Activated CD8-positive, alpha-beta T cell treated with anti-CD3 and anti-CD28 coated beads, Interleukin-2, amount 10 ng/mL, durations not matched to agents 7 days and 5 days (primary cell): ENCODE data around the gene PLCL1. TPM values are rescaled to one million over a fixed set of nuclear protein-coding genes. Genes with fewer than 3 reads are reported as not detected.

Source experiments
- ATAC-seq: fragments of 150-1000 bp; cut with Tn5 transposase; one replicate; pipeline ENCODE4 v1.10.0; 2021; ENCODE audit warnings: moderate library complexity
- CTCF ChIA-PET: fragments of 350-600 bp; sonication (Branson Sonifier 250); formaldehyde crosslinking; loops from one replicate; lab custom pipeline; 2021; ENCODE audit warnings: antibody characterized with exemption; lab: Charles Lee
- POLR2A ChIA-PET: fragments of 350-600 bp; sonication (Branson Sonifier 250); formaldehyde crosslinking; loops from one replicate; lab custom pipeline; 2021; ENCODE audit warnings: antibody characterized with exemption; lab: Charles Lee
- DNase-seq: peaks from one replicate; pipeline ENCODE4 v3.0.0-alpha.2; 2020
- H3K27ac Mint-ChIP-seq: one replicate; pipeline ENCODE4 v1.8.0; 2021; ENCODE audit warnings: mild to moderate bottlenecking, mixed read lengths
- H3K27me3 Mint-ChIP-seq: one replicate; pipeline ENCODE4 v1.8.0; 2021; ENCODE audit warnings: low read depth, mixed read lengths
- H3K36me3 Mint-ChIP-seq: one replicate; pipeline ENCODE4 v1.8.0; 2021; ENCODE audit warnings: low read depth, mixed read lengths
- H3K4me1 Mint-ChIP-seq: one replicate; pipeline ENCODE4 v1.8.0; 2021; ENCODE audit warnings: low read depth, mixed read lengths
- H3K4me3 Mint-ChIP-seq: one replicate; pipeline ENCODE4 v1.8.0; 2021; ENCODE audit warnings: mild to moderate bottlenecking, mixed read lengths
- H3K9me3 Mint-ChIP-seq: one replicate; pipeline ENCODE4 v1.8.0; 2022; ENCODE audit warnings: mixed read lengths; ENCODE audit not compliant: insufficient read depth
- total RNA-seq, 2 experiments: library from RNA; stranded (reverse); gene quantifications; one replicate each; pipeline ENCODE4 v1.2.3, GENCODE V29; 2021

The PLCL1 gene
- total RNA-seq, 2 experiments from 2014 or later: 0.08 to 0.18 TPM

GRCh38 chr2:197972061-197972460 lies 167.7 kb downstream of the PLCL1 start:
- H3K4me1 Mint-ChIP-seq: no peaks in the 10 kb centered on the region
- POLR2A ChIA-PET: no interaction called here
- CTCF ChIA-PET: no interaction called here
- no peak overlapping the region for H3K4me3 Mint-ChIP-seq
- H3K36me3 Mint-ChIP-seq: no peaks in the 10 kb centered on the region
- H3K27me3 Mint-ChIP-seq: no peaks in the 10 kb centered on the region
- H3K27ac Mint-ChIP-seq: no peak overlapping the region
- DNase-seq (no peak), ATAC-seq (no peak)
- H3K9me3 Mint-ChIP-seq: no peaks in the 10 kb centered on the region

GRCh38 chr2:197972587-197972986 lies 168.2 kb downstream of the PLCL1 start:
- ATAC-seq (no peak), DNase-seq (no peak)
- Mint-ChIP-seq H3K9me3 (no peaks in the 10 kb centered on the region), H3K4me3 (no peak overlapping the region), H3K36me3 (no peaks in the 10 kb centered on the region), H3K4me1 (no peaks in the 10 kb centered on the region), H3K27ac (no peak overlapping the region), H3K27me3 (no peaks in the 10 kb centered on the region)
- POLR2A ChIA-PET: no interaction called here
- CTCF ChIA-PET: no interaction called here

- no peaks in the 10 kb centered on the region for H3K36me3 Mint-ChIP-seq
- ChIA-PET POLR2A (no interaction called here), CTCF (no interaction called here)
- no peak overlapping the region for H3K27ac Mint-ChIP-seq
- ATAC-seq (no peak), DNase-seq (no peak)
- no peaks in the 10 kb centered on the region for H3K4me1 Mint-ChIP-seq
- H3K9me3 Mint-ChIP-seq: no peaks in the 10 kb centered on the region
- no peak overlapping the region for H3K4me3 Mint-ChIP-seq
- no peaks in the 10 kb centered on the region for H3K27me3 Mint-ChIP-seq
Measured at GRCh38 chr2:197973772-197974171, 169.4 kb downstream of the PLCL1 start.

- Mint-ChIP-seq H3K27ac (no peak overlapping the region), H3K36me3 (no peaks in the 10 kb centered on the region), H3K27me3 (no peaks in the 10 kb centered on the region), H3K4me1 (no peaks in the 10 kb centered on the region), H3K9me3 (no peaks in the 10 kb centered on the region), H3K4me3 (no peak overlapping the region)
- no peak for ATAC-seq
- POLR2A ChIA-PET: interaction anchor here (0.6 kb wide), 1 partner anchor 331 kb away, joined by 3 read pairs; no protein-coding TSS in a partner anchor
- CTCF ChIA-PET: no interaction called here
- no peak for DNase-seq
Measured at GRCh38 chr2:197975931-197976519, 171.6 kb downstream of the PLCL1 start.

GRCh38 chr2:197978971-197979370 lies 174.6 kb downstream of the PLCL1 start:
- Mint-ChIP-seq H3K4me3 (no peak overlapping the region), H3K27ac (no peak overlapping the region), H3K4me1 (no peaks in the 10 kb centered on the region), H3K36me3 (no peaks in the 10 kb centered on the region), H3K27me3 (no peaks in the 10 kb centered on the region), H3K9me3 (no peaks in the 10 kb centered on the region)
- no peak for ATAC-seq
- ChIA-PET POLR2A (no interaction called here), CTCF (no interaction called here)
- no peak for DNase-seq

- DNase-seq (no peak), ATAC-seq (no peak)
- ChIA-PET CTCF (no interaction called here), POLR2A (no interaction called here)
- Mint-ChIP-seq H3K27ac (no peak overlapping the region), H3K27me3 (no peaks in the 10 kb centered on the region), H3K4me3 (no peak overlapping the region), H3K9me3 (no peaks in the 10 kb centered on the region), H3K36me3 (no peaks in the 10 kb centered on the region), H3K4me1 (no peaks in the 10 kb centered on the region)
Measured at GRCh38 chr2:197982565-197982964, 178.2 kb downstream of the PLCL1 start.

- no peaks in the 10 kb centered on the region for H3K36me3 Mint-ChIP-seq
- ATAC-seq: no peak
- H3K4me1 Mint-ChIP-seq: no peaks in the 10 kb centered on the region
- H3K27me3 Mint-ChIP-seq: no peaks in the 10 kb centered on the region
- H3K27ac Mint-ChIP-seq: no peak overlapping the region
- no peak overlapping the region for H3K4me3 Mint-ChIP-seq
- ChIA-PET CTCF (no interaction called here), POLR2A (interaction anchor here (0.6 kb wide), 2 partner anchors 87 to 485 kb away, joined by 3 read pairs; partner anchors contain the start of gene HSPD1)
- DNase-seq: no peak
- H3K9me3 Mint-ChIP-seq: no peaks in the 10 kb centered on the region
Measured at GRCh38 chr2:197985029-197985638, 180.7 kb downstream of the PLCL1 start.

- Mint-ChIP-seq H3K4me3 (no peak overlapping the region), H3K36me3 (no peaks in the 10 kb centered on the region), H3K27ac (no peak overlapping the region), H3K9me3 (no peaks in the 10 kb centered on the region), H3K4me1 (no peaks in the 10 kb centered on the region), H3K27me3 (no peaks in the 10 kb centered on the region)
- DNase-seq: no peak
- POLR2A ChIA-PET: no interaction called here
- CTCF ChIA-PET: no interaction called here
- no peak for ATAC-seq
Measured at GRCh38 chr2:197986977-197987376, 182.6 kb downstream of the PLCL1 start.

- no peaks in the 10 kb centered on the region for H3K36me3 Mint-ChIP-seq
- DNase-seq (no peak), ATAC-seq (no peak)
- H3K4me1 Mint-ChIP-seq: no peaks in the 10 kb centered on the region
- H3K4me3 Mint-ChIP-seq: no peak overlapping the region
- ChIA-PET POLR2A (no interaction called here), CTCF (no interaction called here)
- H3K27me3 Mint-ChIP-seq: no peaks in the 10 kb centered on the region
- no peaks in the 10 kb centered on the region for H3K9me3 Mint-ChIP-seq
- H3K27ac Mint-ChIP-seq: no peak overlapping the region
Measured at GRCh38 chr2:197990356-197990755, 186.0 kb downstream of the PLCL1 start.

- ATAC-seq (no peak), DNase-seq (no peak)
- no peaks in the 10 kb centered on the region for H3K36me3 Mint-ChIP-seq
- H3K27me3 Mint-ChIP-seq: no peaks in the 10 kb centered on the region
- no peaks in the 10 kb centered on the region for H3K4me1 Mint-ChIP-seq
- H3K27ac Mint-ChIP-seq: no peak overlapping the region
- POLR2A ChIA-PET: no interaction called here
- CTCF ChIA-PET: no interaction called here
- no peaks in the 10 kb centered on the region for H3K9me3 Mint-ChIP-seq
- H3K4me3 Mint-ChIP-seq: no peak overlapping the region
Measured at GRCh38 chr2:197992482-197993133, 188.2 kb downstream of the PLCL1 start.

- DNase-seq: no peak
- POLR2A ChIA-PET: no interaction called here
- no peaks in the 10 kb centered on the region for H3K9me3 Mint-ChIP-seq
Measured at GRCh38 chr2:197993363-197993762, 189.0 kb downstream of the PLCL1 start.

GRCh38 chr2:197993830-197994229 lies 189.4 kb downstream of the PLCL1 start:
- Mint-ChIP-seq H3K27ac (no peak overlapping the region), H3K9me3 (no peaks in the 10 kb centered on the region), H3K36me3 (no peaks in the 10 kb centered on the region), H3K4me1 (no peaks in the 10 kb centered on the region), H3K27me3 (no peaks in the 10 kb centered on the region), H3K4me3 (no peak overlapping the region)
- ATAC-seq: no peak
- no peak for DNase-seq
- POLR2A ChIA-PET: no interaction called here
- CTCF ChIA-PET: no interaction called here

More at GRCh38 chr2:197993363-197993762, 189.0 kb downstream of the PLCL1 start:
- H3K4me1 Mint-ChIP-seq: no peaks in the 10 kb centered on the region
- H3K27me3 Mint-ChIP-seq: no peaks in the 10 kb centered on the region
- CTCF ChIA-PET: no interaction called here
- no peak overlapping the region for H3K27ac Mint-ChIP-seq
- H3K4me3 Mint-ChIP-seq: no peak overlapping the region
- ATAC-seq: no peak
- H3K36me3 Mint-ChIP-seq: no peaks in the 10 kb centered on the region
